Adrenal gland (tissue), 12 donors: ENCODE data around the gene PPM1E. TPM values are rescaled to one million over a fixed set of nuclear protein-coding genes. Genes with fewer than 3 reads are reported as not detected.
"Not testable (repeated sequence)": the region's sequence is repeated elsewhere in the genome, so short reads cannot be mapped to it uniquely, and the experiment has no call there.

Source experiments
- DNase-seq, 7 donors: peaks; one replicate each; pipeline ENCODE4 v3.0.0-alpha.2; 2019 to 2020
- H3K27ac ChIP-seq, 5 donors: fragments of 200-600 bp; sonication (generic) in 4 of 5; 1 replicate in 3 of 5; 2 replicates in 2 of 5; pipeline versions ENCODE4 v1.5.1 to v1.8.0; 2016 to 2020; ENCODE audit warnings: mild to moderate bottlenecking in 1 of 5
- H3K27me3 ChIP-seq: fragments of 200-600 bp; 2 replicates; pipeline ENCODE4 v1.8.0; 2021
- H3K36me3 ChIP-seq, 2 donors: fragments of 200-600 bp; replicated peaks in 1 of 2; 1 replicate in 1 of 2; 2 replicates in 1 of 2; pipeline versions ENCODE4 v1.5.1 to v1.8.0; 2018 to 2022
- H3K4me1 ChIP-seq, 2 donors: fragments of 200-600 bp; replicated peaks in 1 of 2; 1 replicate in 1 of 2; 2 replicates in 1 of 2; pipeline versions ENCODE4 v1.5.1 to v1.8.0; 2018 to 2021
- H3K4me3 ChIP-seq, 4 donors: fragments of 200-600 bp; sonication (generic) in 3 of 4; one replicate each; pipeline ENCODE4 v1.5.1; 2016 to 2018
- H3K9me3 ChIP-seq, 3 donors: fragments of 200-600 bp; sonication (generic) in 1 of 3; replicated peaks in 1 of 3; 1 replicate in 2 of 3; 2 replicates in 1 of 3; pipeline versions ENCODE4 v1.5.1 to v1.8.0; 2016 to 2021
- POLR2A ChIP-seq, 2 donors: fragments of 450-650 bp; IDR thresholded peaks; one replicate each; pipeline ENCODE4 v1.6.1; 2017; ENCODE audit warnings: antibody characterized with exemption in 2 of 2, mild to moderate bottlenecking in 2 of 2, moderate library complexity in 1 of 2
- WGBS, 4 donors: extraction: QIAGEN DNeasy Blood & Tissue Kit in 2 of 4; methylation state at CpG; one replicate each; pipeline versions ENCODE4 v1.1.5 to v1.1.7; 2013 to 2017; 5-methylcytosine and 5-hydroxymethylcytosine counted together
- intact Hi-C, 2 donors: fragments of 100-400 bp; cut with DNase I; formaldehyde crosslinking; loops; one replicate each; pipeline versions ENCODE4 v1.14.1 to v1.15.0; 2022 to 2023
- polyA plus RNA-seq, 3 donors: library from polyadenylated mRNA; stranded (reverse); fragments of 200-250 nt in 2 of 3; fragments of 350-450 nt in 1 of 3; fragmentation: Illumina TruSeq in 1 of 3; extraction: RNeasy Lipid Tissue Mini Kit (QIAGEN cat#74804) in 1 of 3; gene quantifications; one replicate each; pipeline ENCODE4 v1.2.3, GENCODE V29; 2013 to 2014
- total RNA-seq, 9 donors: library from RNA; depleted of rRNA in 4 of 9; stranded (reverse); fragments of >200 nt in 4 of 9; fragments of 120-200 nt in 1 of 9; fragmentation: NEBNext Ultra II Directional in 1 of 9; extraction: Animal tissue kit (Norgen Biotek cat#: 25700) in 1 of 9; gene quantifications; one replicate each; pipeline versions ENCODE4 v1.1.0 to v1.2.4, GENCODE V29; 2013 to 2023
- TF ChIP-seq, protein P1 (sequence below), 6 experiments: fragments of 450-650 bp in 4 of 6; fragments of 200-600 bp in 2 of 6; sonication (generic) in 1 of 6; IDR thresholded peaks; 1 replicate in 5 of 6; 2 replicates in 1 of 6; pipeline versions ENCODE4 v1.5.1 to v1.8.0; 2016 to 2021; ENCODE audit warnings: antibody characterized with exemption in 6 of 6, mild to moderate bottlenecking in 2 of 6, moderate library complexity in 1 of 6
- donor health status: healthy with polysubstance abuse.
- donor health status: Bipolar disorder and iron deficiency.
- donor health status: DM: yes; HTN: yes; CAD: no.
- donor health status: DM: no; HTN: no; CAD: no.
- donor health status: DM: no; HTN: no; CAD: no.
- donor health status: DM: yes; HTN: yes; CAD: no.

PPM1E gene
- total and polyA plus RNA-seq, 12 donors = 1.8 to 22.7 (median 11.3) TPM

- TF ChIP-seq, protein P1, sequence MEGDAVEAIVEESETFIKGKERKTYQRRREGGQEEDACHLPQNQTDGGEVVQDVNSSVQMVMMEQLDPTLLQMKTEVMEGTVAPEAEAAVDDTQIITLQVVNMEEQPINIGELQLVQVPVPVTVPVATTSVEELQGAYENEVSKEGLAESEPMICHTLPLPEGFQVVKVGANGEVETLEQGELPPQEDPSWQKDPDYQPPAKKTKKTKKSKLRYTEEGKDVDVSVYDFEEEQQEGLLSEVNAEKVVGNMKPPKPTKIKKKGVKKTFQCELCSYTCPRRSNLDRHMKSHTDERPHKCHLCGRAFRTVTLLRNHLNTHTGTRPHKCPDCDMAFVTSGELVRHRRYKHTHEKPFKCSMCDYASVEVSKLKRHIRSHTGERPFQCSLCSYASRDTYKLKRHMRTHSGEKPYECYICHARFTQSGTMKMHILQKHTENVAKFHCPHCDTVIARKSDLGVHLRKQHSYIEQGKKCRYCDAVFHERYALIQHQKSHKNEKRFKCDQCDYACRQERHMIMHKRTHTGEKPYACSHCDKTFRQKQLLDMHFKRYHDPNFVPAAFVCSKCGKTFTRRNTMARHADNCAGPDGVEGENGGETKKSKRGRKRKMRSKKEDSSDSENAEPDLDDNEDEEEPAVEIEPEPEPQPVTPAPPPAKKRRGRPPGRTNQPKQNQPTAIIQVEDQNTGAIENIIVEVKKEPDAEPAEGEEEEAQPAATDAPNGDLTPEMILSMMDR (IDR thresholded peaks at IDR 0.05) = no peak
- no peak for TF ChIP-seq POLR2A (IDR thresholded peaks at IDR 0.05)
These were observed 85.4 kb downstream of the PPM1E start for GRCh38 chr17:58840820-58841612.

DNA sequence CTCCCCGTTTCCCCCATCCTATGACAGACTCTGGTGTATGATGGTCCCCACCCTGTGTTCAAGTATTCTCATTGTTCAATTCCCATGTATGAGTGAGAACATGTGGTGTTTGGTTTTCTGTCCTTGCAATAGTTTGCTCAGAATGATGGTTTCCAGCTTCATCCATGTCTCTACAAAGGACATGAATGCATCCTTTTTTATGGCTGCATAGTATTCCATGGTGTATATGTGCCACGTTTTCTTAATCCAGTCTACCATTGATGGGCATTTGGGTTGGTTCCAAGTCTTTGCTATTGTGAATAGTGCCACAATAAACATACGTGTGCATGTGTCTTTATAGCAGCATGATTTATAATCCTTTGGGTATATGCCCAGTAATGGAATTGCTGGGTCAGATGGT lies 90.8 kb downstream of the PPM1E start:
- WGBS, 4 donors = 59 to 92% (median 82%) methylated on average over 2 to 3 of the region's 3 CpGs
- H3K36me3 ChIP-seq, H3K9me3 ChIP-seq, H3K27me3 ChIP-seq, DNase-seq, H3K4me3 ChIP-seq, H3K4me1 ChIP-seq, intact Hi-C loops, H3K27ac ChIP-seq: not testable (repeated sequence)

More at GRCh38 chr17:58840820-58841612, 85.4 kb downstream of the PPM1E start:
- no peak overlapping the region for H3K27ac ChIP-seq
- no peaks in the 10 kb centered on the region for H3K4me1 ChIP-seq
- no peaks in the 10 kb centered on the region for H3K36me3 ChIP-seq
- H3K4me3 ChIP-seq = no peak overlapping the region
- H3K9me3 ChIP-seq = no peaks in the 10 kb centered on the region
- 65 to 83% (median 74%) methylated on average over 4 of the region's 4 CpGs for WGBS, 4 donors
- intact Hi-C loops = no loop called here
- no peak for DNase-seq
- no peaks in the 10 kb centered on the region for H3K27me3 ChIP-seq

DNA sequence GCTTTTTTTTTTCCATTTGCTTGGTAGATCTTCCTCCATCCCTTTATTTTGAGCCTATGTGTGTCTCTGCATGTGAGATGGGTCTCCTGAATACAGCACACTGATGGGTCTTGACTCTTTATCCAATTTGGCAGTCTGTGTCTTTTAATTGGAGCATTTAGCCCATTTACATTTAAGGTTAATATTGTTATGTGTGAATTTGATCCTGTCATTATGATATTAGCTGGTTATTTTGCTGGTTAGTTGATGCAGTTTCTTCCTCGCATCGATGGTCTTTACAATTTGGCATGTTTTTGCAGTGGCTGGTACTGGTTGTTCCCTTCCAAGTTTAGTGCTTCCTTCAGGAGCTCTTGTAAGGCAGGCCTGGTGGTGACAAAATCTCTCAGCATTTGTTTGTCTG lies 94.5 kb downstream of the PPM1E start:
- DNase-seq, H3K36me3 ChIP-seq, H3K4me3 ChIP-seq, H3K9me3 ChIP-seq, intact Hi-C loops, H3K27ac ChIP-seq, H3K27me3 ChIP-seq, H3K4me1 ChIP-seq: not testable (repeated sequence)
- 92 to 100% (median 96%) methylated on average over 2 of the region's 2 CpGs for WGBS, 4 donors

DNA sequence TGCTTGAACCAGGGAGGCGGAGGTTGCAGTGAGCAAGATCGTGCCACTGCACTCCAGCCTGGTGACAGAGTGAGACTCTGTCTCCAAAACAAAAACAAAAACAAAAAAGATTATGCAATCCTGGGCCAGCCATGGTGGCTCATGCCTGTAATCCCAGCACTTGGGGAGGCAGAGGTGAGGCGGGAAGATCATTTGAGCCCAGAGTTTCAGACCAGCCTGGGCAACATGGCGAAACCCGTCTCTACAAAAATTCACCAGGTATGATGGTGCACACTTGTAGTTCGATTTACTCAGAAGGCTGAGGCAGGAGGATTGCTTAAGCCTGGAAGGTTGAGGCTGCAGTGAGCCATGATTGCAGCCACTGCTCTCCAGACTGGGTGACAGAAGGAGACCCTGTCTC lies 109.6 kb downstream of the PPM1E start:
- H3K27me3 ChIP-seq = no peaks in the 10 kb centered on the region
- no peaks in the 10 kb centered on the region for H3K9me3 ChIP-seq
- no peak for TF ChIP-seq POLR2A (IDR thresholded peaks at IDR 0.05)
- TF ChIP-seq, protein P1 (IDR thresholded peaks at IDR 0.05) = no peak
- no peak overlapping the region for H3K27ac ChIP-seq
- no peaks in the 10 kb centered on the region for H3K36me3 ChIP-seq
- WGBS, 4 donors = 88 to 96% (median 92%) methylated on average over 6 of the region's 6 CpGs
- DNase-seq = no peak
- no peak overlapping the region for H3K4me3 ChIP-seq
- no peaks in the 10 kb centered on the region for H3K4me1 ChIP-seq
- intact Hi-C loops = no loop called here

GRCh38 chr17:58870747-58871146 lies 115.1 kb downstream of the PPM1E start:
- 90 to 97% (median 94%) methylated on average over 4 of the region's 4 CpGs for WGBS, 4 donors
- Histone ChIP-seq H3K27me3 (no peaks in the 10 kb centered on the region), H3K4me1 (peaks cover 0 to 5% of the 10 kb centered on the region in 2 donors), H3K4me3 (no peak overlapping the region), H3K36me3 (no peaks in the 10 kb centered on the region), H3K9me3 (no peaks in the 10 kb centered on the region), H3K27ac (no peak overlapping the region)
- intact Hi-C loops = no loop called here
- DNase-seq = no peak
- no peak for TF ChIP-seq POLR2A (IDR thresholded peaks at IDR 0.05)
- TF ChIP-seq, protein P1 (IDR thresholded peaks at IDR 0.05) = no peak
